GM12878 (cell line): ENCODE data around the gene SPPL2B. TPM values are rescaled to one million over a fixed set of nuclear protein-coding genes. Genes with fewer than 3 reads are reported as not detected.

Experiments
- ATAC-seq: fragments of 200-7000 bp; cut with Tn5 transposase; 3 replicates; pipeline ENCODE4 v1.9.1; 2020; ENCODE audit warnings: mild to moderate bottlenecking, moderate library complexity
- BruUV-seq: library from RNA; stranded (reverse); fragments of 400-500 nt; replicated peaks from 2 replicates; lab custom pipeline; 2021; lab: Mats Ljungman, UMichigan
- CTCF ChIA-PET: fragments of 300-600 bp; sonication (Branson Sonifier 250); formaldehyde crosslinking; extraction: SDS; loops from one replicate; lab custom pipeline; 2021; ENCODE audit warnings: inconsistent platforms; lab: Yijun Ruan, JAX
- POLR2A ChIA-PET: fragments of 350-600 bp; formaldehyde crosslinking; extraction: SDS; loops from one replicate; lab custom pipeline; 2021; ENCODE audit warnings: inconsistent platforms; lab: Charles Lee
- RAD21 ChIA-PET: fragments of 300-600 bp; sonication (Branson Sonifier 250); formaldehyde crosslinking; loops from one replicate; lab custom pipeline; 2023; ENCODE audit warnings: antibody characterized with exemption; ENCODE audit not compliant: unreplicated experiment; lab: Charles Lee
- SMC1A ChIA-PET: fragments of 300-600 bp; sonication (Branson Sonifier 250); formaldehyde crosslinking; loops from one replicate; lab custom pipeline; 2023; ENCODE audit not compliant: unreplicated experiment, uncharacterized antibody; lab: Charles Lee
- DNase-seq: peaks from one replicate; pipeline ENCODE4 v3.0.0-alpha.2; 2011; ENCODE audit warnings: low read depth, low spot score
- FAIRE-seq: peaks from 3 replicates; lab custom pipeline; 2011; peaks lifted over from hg19 to GRCh38; lab: Jason Lieb, UNC
- H2AFZ ChIP-seq: 2 replicates; pipeline ENCODE4 v1.6.0; 2011; ENCODE audit warnings: low read depth, low read length, control low read depth; ENCODE audit not compliant: control insufficient read depth
- H3K27ac ChIP-seq: 2 replicates; pipeline ENCODE4 v1.5.1; 2011; ENCODE audit warnings: control low read depth; ENCODE audit not compliant: control insufficient read depth, insufficient read depth
- H3K27me3 ChIP-seq, 2 experiments: replicated peaks in 1 of 2; 2 replicates each; pipeline versions ENCODE4 v1.6.0 to v1.6.1; 2011; ENCODE audit warnings: low read length in 1 of 2; ENCODE audit not compliant: control insufficient read depth in 2 of 2, insufficient read depth in 2 of 2
- H3K36me3 ChIP-seq, 2 experiments: 2 replicates each; pipeline ENCODE4 v1.5.1; 2011; ENCODE audit warnings: low read length in 1 of 2; ENCODE audit not compliant: control insufficient read depth in 2 of 2, insufficient read depth in 2 of 2
- H3K4me1 ChIP-seq: 2 replicates; pipeline ENCODE4 v1.6.1; 2011; ENCODE audit warnings: mild to moderate bottlenecking, low read length, moderate library complexity, mixed read lengths; ENCODE audit not compliant: control insufficient read depth, insufficient read depth
- H3K4me2 ChIP-seq: 2 replicates; pipeline ENCODE4 v1.6.0; 2011; ENCODE audit warnings: control low read depth; ENCODE audit not compliant: control insufficient read depth, insufficient read depth
- H3K4me3 ChIP-seq: fragments of 200-600 bp; sonication (generic); 2 replicates; pipeline ENCODE4 v1.5.1; 2016
- H3K79me2 ChIP-seq: 2 replicates; pipeline ENCODE4 v1.6.0; 2011; ENCODE audit warnings: low read length; ENCODE audit not compliant: control insufficient read depth, insufficient read depth
- H3K9ac ChIP-seq: 2 replicates; pipeline ENCODE4 v1.8.0; 2011; ENCODE audit warnings: low read length, control low read depth, mixed read lengths; ENCODE audit not compliant: control insufficient read depth, insufficient read depth
- H3K9me3 ChIP-seq: replicated peaks from 3 replicates; pipeline ENCODE4 v1.5.1; 2011; ENCODE audit warnings: mild to moderate bottlenecking, low read length; ENCODE audit not compliant: control insufficient read depth, insufficient read depth
- H4K20me1 ChIP-seq: 2 replicates; pipeline ENCODE4 v1.6.0; 2011; ENCODE audit not compliant: control insufficient read depth, insufficient read depth
- CREM ChIP-seq: IDR thresholded peaks from 2 replicates; pipeline ENCODE4 v1.6.1; 2014; ENCODE audit warnings: antibody characterized with exemption, low read depth
- HDAC6 ChIP-seq: fragments of 200-600 bp; sonication (generic); IDR thresholded peaks from one replicate; pipeline ENCODE4 v1.8.0; 2017; ENCODE audit warnings: antibody characterized with exemption; ENCODE audit not compliant: unreplicated experiment
- JUNB ChIP-seq: IDR thresholded peaks from 2 replicates; pipeline ENCODE4 v1.6.1; 2016; ENCODE audit warnings: antibody characterized with exemption, mild to moderate bottlenecking
- MYC ChIP-seq: IDR thresholded peaks from 2 replicates; pipeline ENCODE4 v1.6.1; 2011; ENCODE audit warnings: mild to moderate bottlenecking, low read length, moderate library complexity, inconsistent platforms; ENCODE audit not compliant: insufficient read depth, insufficient replicate concordance, insufficient read length, severe bottlenecking
- NFYA ChIP-seq: IDR thresholded peaks from 2 replicates; pipeline ENCODE4 v1.6.1; 2011; ENCODE audit warnings: low read depth, mild to moderate bottlenecking, low read length, improper control_type of control experiment, borderline replicate concordance
- RB1 ChIP-seq: fragments of 450-650 bp; formaldehyde crosslinking; IDR thresholded peaks from 2 replicates; pipeline ENCODE4 v1.6.1; 2017; ENCODE audit warnings: mild to moderate bottlenecking, borderline replicate concordance
- TBL1XR1 ChIP-seq: IDR thresholded peaks from 2 replicates; pipeline ENCODE4 v1.6.1; 2012; ENCODE audit warnings: low read depth, low read length, improper control_type of control experiment
- WGBS: methylation state at CpG from one replicate; pipeline ENCODE4 v1.1.6; 2016; ENCODE audit warnings: low lambda C conversion rate; ENCODE audit not compliant: insufficient replicate concordance, insufficient coverage; ENCODE audit errors: missing lambda C conversion rate; 5-methylcytosine and 5-hydroxymethylcytosine counted together
- in situ Hi-C: fragments of 300-500 bp; cut with MboI; formaldehyde crosslinking; loops from 9 replicates; pipeline ENCODE4 v1.14.3; 2018; ENCODE audit warnings: mixed read lengths
- intact Hi-C: fragments of 100-400 bp; cut with micrococcal nuclease; formaldehyde crosslinking; loops from one replicate; pipeline ENCODE4 v1.14.2; 2022; ENCODE audit not compliant: unreplicated experiment
- polyA plus RNA-seq, 11 experiments: library from polyadenylated mRNA; depleted of rRNA in 4 of 11; unstranded in 6 of 11; stranded (reverse) in 5 of 11; fragments of >200 nt; fragmentation: Nextera tagmentation in 4 of 11; fragmentation: Illumina TruSeq in 1 of 11; extraction: Ambion mirVana in 4 of 11; extraction: Trizol in 1 of 11; gene quantifications; 1 replicate in 1 of 11; 2 replicates in 10 of 11; pipeline versions ENCODE4 v1.2.1 to v1.2.3, GENCODE V29; 2011 to 2016; ENCODE audit warnings: inconsistent platforms in 2 of 11, missing spikeins in 2 of 11, low read depth in 1 of 11
- total RNA-seq, 4 experiments: library from RNA; depleted of rRNA in 3 of 4; stranded (reverse); fragments of >200 nt in 3 of 4; fragmentation: Illumina TruSeq in 1 of 4; extraction: Trizol in 1 of 4; gene quantifications; 2 replicates each; pipeline versions ENCODE4 v1.2.1 to v1.2.3, GENCODE V29; 2013 to 2021
- TF ChIP-seq, protein P1 (sequence below): fragments of 450-650 bp; IDR thresholded peaks from 2 replicates; pipeline ENCODE4 v1.6.1; 2016; ENCODE audit warnings: mild to moderate bottlenecking, moderate library complexity, borderline replicate concordance

SPPL2B gene
- total and polyA plus RNA-seq, 10 of the 15 experiments (the other 5 are each of a cell fraction or from before 2014, with no cell fraction given), result 0.29 to 56.5 (median 18.3) TPM

GRCh38 chr19:2331601-2332246, 3.2 kb downstream of the SPPL2B start:
- SMC1A ChIA-PET, result interaction anchor here (0.7 to 1.4 kb wide), 2 partner anchors 60 to 314 kb away, joined by 3 to 4 read pairs; no protein-coding TSS in a partner anchor
- peak overlapping the region; percentile 13; the same call in 1 of the 2 replicates for H3K27ac ChIP-seq
- H3K79me2 ChIP-seq, result peaks cover 49% of the 10 kb centered on the region
- H2AFZ ChIP-seq, result peak overlapping the region; percentile 86
- peaks cover 13% of the 10 kb centered on the region for H3K4me1 ChIP-seq
- BruUV-seq, result no TSS peak
- H3K36me3 ChIP-seq, result peaks cover 0 to 4% of the 10 kb centered on the region in 2 experiments; a peak in 3 of 4 replicates
- ATAC-seq (peak; percentile 6), FAIRE-seq (no peak), DNase-seq (no peak)
- no peaks in the 10 kb centered on the region; the same call in 2 of the 3 replicates for H3K9me3 ChIP-seq
- H4K20me1 ChIP-seq, result no peaks in the 10 kb centered on the region
- POLR2A ChIA-PET, result interaction anchor here (0.6 to 0.9 kb wide), 3 partner anchors 9 to 43 kb away, joined by 3 to 4 read pairs (median 4); no protein-coding TSS in a partner anchor
- H3K4me2 ChIP-seq, result peak overlapping the region; percentile 76
- TF ChIP-seq MYC (no peak), TBL1XR1 (no peak), NFYA (no peak), JUNB (no peak), RB1 (no peak), CREM (no peak), HDAC6 (no peak)
- TF ChIP-seq, protein P1, sequence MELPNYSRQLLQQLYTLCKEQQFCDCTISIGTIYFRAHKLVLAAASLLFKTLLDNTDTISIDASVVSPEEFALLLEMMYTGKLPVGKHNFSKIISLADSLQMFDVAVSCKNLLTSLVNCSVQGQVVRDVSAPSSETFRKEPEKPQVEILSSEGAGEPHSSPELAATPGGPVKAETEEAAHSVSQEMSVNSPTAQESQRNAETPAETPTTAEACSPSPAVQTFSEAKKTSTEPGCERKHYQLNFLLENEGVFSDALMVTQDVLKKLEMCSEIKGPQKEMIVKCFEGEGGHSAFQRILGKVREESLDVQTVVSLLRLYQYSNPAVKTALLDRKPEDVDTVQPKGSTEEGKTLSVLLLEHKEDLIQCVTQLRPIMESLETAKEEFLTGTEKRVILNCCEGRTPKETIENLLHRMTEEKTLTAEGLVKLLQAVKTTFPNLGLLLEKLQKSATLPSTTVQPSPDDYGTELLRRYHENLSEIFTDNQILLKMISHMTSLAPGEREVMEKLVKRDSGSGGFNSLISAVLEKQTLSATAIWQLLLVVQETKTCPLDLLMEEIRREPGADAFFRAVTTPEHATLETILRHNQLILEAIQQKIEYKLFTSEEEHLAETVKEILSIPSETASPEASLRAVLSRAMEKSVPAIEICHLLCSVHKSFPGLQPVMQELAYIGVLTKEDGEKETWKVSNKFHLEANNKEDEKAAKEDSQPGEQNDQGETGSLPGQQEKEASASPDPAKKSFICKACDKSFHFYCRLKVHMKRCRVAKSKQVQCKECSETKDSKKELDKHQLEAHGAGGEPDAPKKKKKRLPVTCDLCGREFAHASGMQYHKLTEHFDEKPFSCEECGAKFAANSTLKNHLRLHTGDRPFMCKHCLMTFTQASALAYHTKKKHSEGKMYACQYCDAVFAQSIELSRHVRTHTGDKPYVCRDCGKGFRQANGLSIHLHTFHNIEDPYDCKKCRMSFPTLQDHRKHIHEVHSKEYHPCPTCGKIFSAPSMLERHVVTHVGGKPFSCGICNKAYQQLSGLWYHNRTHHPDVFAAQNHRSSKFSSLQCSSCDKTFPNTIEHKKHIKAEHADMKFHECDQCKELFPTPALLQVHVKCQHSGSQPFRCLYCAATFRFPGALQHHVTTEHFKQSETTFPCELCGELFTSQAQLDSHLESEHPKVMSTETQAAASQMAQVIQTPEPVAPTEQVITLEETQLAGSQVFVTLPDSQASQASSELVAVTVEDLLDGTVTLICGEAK, result peak; percentile 93
- peak overlapping the region; percentile 52 for H3K4me3 ChIP-seq
- intact Hi-C loops (no loop called here), in situ Hi-C loops (no loop called here)
- WGBS, result 29% methylated on average over 12 of the region's 12 CpGs
- CTCF ChIA-PET, result interaction anchor here (0.7 to 1.7 kb wide), 5 partner anchors 43 to 316 kb away, joined by 3 to 5 read pairs (median 3); no protein-coding TSS in a partner anchor
- peak overlapping the region; percentile 58; the same call in 1 of the 2 replicates for H3K9ac ChIP-seq
- RAD21 ChIA-PET, result interaction anchor here (0.9 to 1.0 kb wide), 3 partner anchors 42 to 176 kb away, joined by 3 to 9 read pairs (median 3); no protein-coding TSS in a partner anchor
- H3K27me3 ChIP-seq, result no peaks in the 10 kb centered on the region
